Activated gamma-delta T cell treated with Interleukin-2 at 50 U/mL for 16 hours (primary cell): ENCODE measurements around the gene TOE1.

ENCODE experiments used
- DNase-seq: peaks from one replicate; pipeline ENCODE4 v3.0.0-alpha.2; 2020

Gene TOE1

GRCh38 chr1:45326627-45327623, 13.0 kb upstream of the TOE1 start, which contains the start of gene HPDL:
Gene HPDL, plus strand, starts transcription at chr1:45326895. Its CDS starts 254 bp downstream, at chr1:45327149.
- DNase-seq: peak; percentile 52

GRCh38 chr1:45327644-45328515, 12.1 kb upstream of the TOE1 start:
- no peak for DNase-seq

GRCh38 chr1:45328680-45329079, 11.3 kb upstream of the TOE1 start:
- no peak for DNase-seq

- DNase-seq: no peak
Measured at GRCh38 chr1:45329445-45329844, 10.5 kb upstream of the TOE1 start.

- DNase-seq: no peak
Measured at GRCh38 chr1:45331436-45332345, 8.3 kb upstream of the TOE1 start.

- DNase-seq: no peak
Measured at GRCh38 chr1:45332346-45332720, 7.6 kb upstream of the TOE1 start.

- DNase-seq: no peak
Measured at GRCh38 chr1:45334308-45335245, 5.4 kb upstream of the TOE1 start.

- no peak for DNase-seq
Measured at GRCh38 chr1:45335855-45336324, 4.1 kb upstream of the TOE1 start.

GRCh38 chr1:45337630-45338325, 2.2 kb upstream of the TOE1 start:
- no peak for DNase-seq

GRCh38 chr1:45340816-45341466, 971 bp downstream of the TOE1 start:
- no peak for DNase-seq

GRCh38 chr1:45344499-45344898, 4.5 kb downstream of the TOE1 start:
- no peak for DNase-seq

GRCh38 chr1:45345014-45345413, 5.0 kb downstream of the TOE1 start:
- no peak for DNase-seq

- DNase-seq: no peak
Measured at GRCh38 chr1:45346473-45346872, 6.5 kb downstream of the TOE1 start.

- DNase-seq: no peak
Measured at GRCh38 chr1:45348020-45348419, 8.1 kb downstream of the TOE1 start.

- DNase-seq: no peak
Measured at GRCh38 chr1:45348609-45348965, 8.6 kb downstream of the TOE1 start.

- DNase-seq: no peak
Measured at GRCh38 chr1:45348966-45349677, 9.2 kb downstream of the TOE1 start.

GRCh38 chr1:45351508-45351907, 11.5 kb downstream of the TOE1 start:
- no peak for DNase-seq

GRCh38 chr1:45353685-45354084, 13.7 kb downstream of the TOE1 start:
- no peak for DNase-seq

GRCh38 chr1:45354838-45355237, 14.9 kb downstream of the TOE1 start:
- DNase-seq: no peak
